ENCODE data around the gene CCT3.

Gene CCT3

DNA sequence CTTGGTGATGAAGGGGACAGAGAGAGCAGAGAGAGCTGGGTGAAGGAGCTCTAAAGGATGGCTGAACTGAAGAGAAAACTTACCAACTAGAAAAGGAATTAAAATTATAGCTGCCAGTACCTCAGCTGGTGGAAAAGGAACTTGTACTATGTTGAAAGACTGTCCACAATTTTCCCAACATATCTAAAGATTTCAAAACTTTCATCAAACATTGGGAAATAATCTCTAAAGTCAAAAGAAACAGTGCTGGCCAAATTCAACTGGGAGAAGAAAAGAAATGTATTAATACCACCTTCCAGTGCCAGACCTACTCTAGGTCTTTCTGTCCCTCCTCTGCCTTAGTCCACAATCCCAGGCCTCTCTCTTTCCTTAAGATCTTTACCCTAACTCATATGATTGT, 61.6 kb downstream of the CCT3 start:
- DNase-seq, result no peak

DNA sequence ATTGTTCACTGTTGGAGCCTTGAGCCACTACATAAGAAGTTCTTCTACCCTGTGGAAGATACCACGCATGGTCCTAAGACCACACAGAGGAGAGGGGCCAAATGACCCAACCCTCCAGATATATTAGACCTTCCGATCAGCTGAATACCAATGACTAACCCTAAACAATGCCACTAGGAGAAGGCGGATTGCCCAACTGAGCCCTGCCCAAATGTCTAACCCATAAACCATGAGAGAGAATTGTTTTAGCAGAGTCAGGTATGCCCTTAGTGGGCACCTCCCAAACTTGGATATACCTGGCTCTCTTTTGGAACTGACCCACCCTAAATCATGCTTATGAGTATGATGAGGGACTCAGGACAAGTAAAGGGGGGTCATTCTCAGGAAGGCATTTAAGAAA, 67.8 kb downstream of the CCT3 start:
- no peak for DNase-seq

DNA sequence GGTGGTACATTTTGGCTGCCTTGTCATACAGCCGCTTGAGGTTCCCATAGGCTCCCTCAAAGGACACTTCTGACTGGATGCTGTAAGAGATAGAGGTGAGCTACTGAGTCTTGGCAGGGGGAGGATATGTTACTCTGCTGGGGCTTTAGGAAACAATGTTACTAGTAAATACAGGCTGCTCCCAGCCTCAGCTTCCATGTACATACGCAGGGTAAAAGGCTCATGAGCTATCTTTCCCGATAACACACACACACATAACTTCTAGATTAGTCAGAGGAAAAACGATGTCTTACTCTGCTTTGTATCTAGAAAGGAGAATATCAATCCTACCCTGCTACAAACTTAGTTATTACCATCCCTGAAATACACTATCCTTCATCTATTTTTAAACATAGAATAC, 69.8 kb downstream of the CCT3 start:
- no peak for DNase-seq

DNA sequence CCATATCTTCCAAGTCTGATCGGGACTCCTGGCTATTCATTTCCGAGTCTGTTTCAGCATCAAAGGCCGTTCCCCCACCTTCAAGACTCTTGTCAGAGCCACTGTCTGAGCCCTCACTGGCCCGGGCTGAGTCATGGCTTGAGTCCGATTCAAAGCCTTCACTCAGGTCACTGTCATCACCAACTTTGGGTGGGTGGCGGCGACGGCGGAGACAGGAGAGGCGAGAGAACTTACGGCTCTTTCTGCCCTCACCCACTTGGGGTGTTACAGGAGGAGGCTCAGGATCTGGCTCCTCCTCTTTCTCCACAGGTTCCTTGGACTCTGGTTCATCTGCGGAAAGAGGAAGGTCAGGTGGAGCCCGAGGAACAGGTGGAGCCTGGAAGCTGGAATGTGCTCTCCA, 72.0 kb downstream of the CCT3 start:
- DNase-seq, result no peak

DNA sequence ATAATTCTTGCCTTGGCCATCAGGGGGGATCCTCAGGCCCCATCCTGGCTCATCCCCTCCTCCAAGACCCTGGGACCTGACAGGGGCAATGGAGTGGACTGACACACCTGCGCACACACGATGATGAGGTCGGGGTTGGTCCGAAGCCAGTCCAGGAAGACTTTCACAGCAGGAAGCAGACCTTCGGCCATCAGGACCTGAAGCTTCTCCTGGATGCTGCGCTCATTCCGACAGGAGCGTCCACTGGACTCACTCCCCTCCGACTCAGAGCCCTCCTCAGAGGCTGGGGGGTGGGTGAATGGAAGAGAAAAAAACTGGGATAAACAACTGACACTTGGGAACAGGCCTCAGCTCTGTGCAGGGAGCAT, 74.8 kb downstream of the CCT3 start:
- DNase-seq, result no peak

DNA sequence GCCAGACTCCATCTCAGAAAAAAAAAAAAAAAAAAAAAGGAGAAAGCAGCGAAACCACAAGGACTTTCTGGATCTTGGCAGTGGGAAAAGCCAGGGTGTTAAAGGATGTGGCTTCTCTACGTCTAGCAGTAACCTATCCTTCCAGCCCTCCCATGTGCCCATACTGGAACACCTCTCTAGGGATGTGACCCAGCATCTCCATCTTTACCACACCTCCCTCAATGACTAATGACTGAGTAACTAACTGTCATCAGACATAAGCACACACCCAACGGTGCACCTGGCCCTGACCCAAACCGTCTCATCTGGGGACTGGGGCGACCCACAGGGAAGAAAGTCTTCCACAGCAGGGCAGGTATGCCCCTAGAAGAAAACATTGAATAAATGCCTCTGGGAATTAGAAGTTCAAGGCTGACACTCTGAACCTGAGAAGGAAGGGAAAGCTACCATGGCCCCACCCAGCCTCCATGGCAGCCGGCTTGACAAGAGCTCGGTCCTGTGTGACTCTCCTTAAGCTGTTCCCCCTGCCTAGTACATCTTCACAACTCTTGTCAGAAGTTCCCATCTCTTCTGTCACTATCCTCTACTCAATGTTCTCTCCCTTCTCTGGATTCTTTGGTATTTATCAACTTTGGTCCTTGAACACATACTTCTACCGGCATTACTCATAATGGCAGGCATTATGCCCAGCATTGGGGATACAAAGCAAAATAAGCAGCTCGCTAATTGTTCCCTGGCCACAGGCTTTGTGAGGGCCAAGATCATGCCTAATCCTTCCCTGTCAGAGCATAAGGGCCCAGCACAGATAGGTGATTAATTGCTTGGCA, 75.4 kb downstream of the CCT3 start:
- no peak for DNase-seq

DNA sequence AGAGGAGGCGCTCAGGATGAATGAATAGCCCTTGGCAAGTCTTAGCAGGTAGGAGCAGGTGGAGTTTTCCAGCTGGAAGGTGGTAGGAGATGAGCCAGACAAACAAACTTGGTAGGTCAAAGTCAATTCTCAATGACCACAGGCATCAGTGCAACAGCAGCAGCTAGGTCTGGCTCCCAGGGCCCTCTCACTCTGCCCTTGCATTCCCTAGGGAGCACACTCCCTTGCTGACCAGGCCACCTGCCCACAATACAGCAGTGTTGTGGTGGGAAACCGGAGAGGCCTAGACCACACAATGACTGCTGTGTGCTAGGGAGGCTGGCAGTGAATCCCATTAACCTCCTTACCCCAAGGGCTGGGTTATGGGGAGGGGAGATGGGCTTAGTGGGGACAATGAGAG, 77.2 kb downstream of the CCT3 start:
- no peak for DNase-seq

DNA sequence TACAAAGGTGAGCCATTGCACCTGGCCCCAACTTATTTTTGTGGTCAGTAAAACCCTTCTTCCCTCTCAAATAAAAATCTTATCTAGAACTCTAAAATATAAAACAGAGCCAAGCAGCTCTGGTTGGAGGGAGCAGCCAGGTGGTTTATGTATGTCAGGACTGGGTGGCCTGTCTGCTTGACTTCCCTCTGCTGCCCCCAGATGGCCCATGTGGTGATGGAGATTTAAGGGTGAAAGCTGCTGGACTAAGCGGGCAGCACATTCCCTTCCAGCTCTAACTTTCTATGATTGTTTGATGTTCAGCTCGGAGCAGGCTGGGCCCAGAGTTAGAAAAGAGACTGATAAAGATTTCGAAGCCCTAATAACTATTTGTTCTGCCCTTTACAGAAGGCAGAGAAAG, 78.3 kb downstream of the CCT3 start:
- DNase-seq, result no peak

Data from NCI-H2029 (cell line).